Upper lobe of left lung (tissue), 6 donors: ENCODE results near the gene INPP5K. TPM values are rescaled to one million over a fixed set of nuclear protein-coding genes. Genes with fewer than 3 reads are reported as not detected.

Experiments used
- ATAC-seq, 2 donors: fragments of 200-7000 bp; cut with Tn5 transposase; one replicate each; pipeline ENCODE4 v1.9.1; 2022; ENCODE audit warnings: mild to moderate bottlenecking in 2 of 2, moderate library complexity in 2 of 2; ENCODE audit not compliant: low FRiP score in 2 of 2
- DNase-seq, 2 donors: peaks; one replicate each; pipeline ENCODE4 v3.0.0-alpha.2; 2019 to 2020
- H3K27ac ChIP-seq, 4 donors: fragments of 200-600 bp; sonication (generic); one replicate each; pipeline ENCODE4 v1.5.1; 2016 to 2019
- H3K27me3 ChIP-seq, 4 donors: fragments of 200-600 bp; sonication (generic); one replicate each; pipeline ENCODE4 v1.5.1; 2017 to 2019
- H3K36me3 ChIP-seq, 4 donors: fragments of 200-600 bp; sonication (generic); one replicate each; pipeline ENCODE4 v1.5.1; 2016 to 2019
- H3K4me1 ChIP-seq, 4 donors: fragments of 200-600 bp; sonication (generic); one replicate each; pipeline ENCODE4 v1.5.1; 2018 to 2019
- H3K4me3 ChIP-seq, 4 donors: fragments of 200-600 bp; sonication (generic); one replicate each; pipeline ENCODE4 v1.5.1; 2017 to 2019; ENCODE audit warnings: mild to moderate bottlenecking in 2 of 4, moderate library complexity in 1 of 4
- H3K9me3 ChIP-seq, 4 donors: fragments of 200-600 bp; sonication (generic); one replicate each; pipeline ENCODE4 v1.5.1; 2018 to 2019
- EP300 ChIP-seq, 4 donors: sonication (generic); formaldehyde crosslinking; IDR thresholded peaks; one replicate each; pipeline ENCODE4 v1.5.1; 2017; ENCODE audit warnings: antibody characterized with exemption in 4 of 4, control low read depth in 2 of 4
- POLR2A ChIP-seq, 4 donors: fragments of 450-650 bp; IDR thresholded peaks; one replicate each; pipeline ENCODE4 v1.5.1; 2016 to 2017; ENCODE audit warnings: antibody characterized with exemption in 4 of 4, mild to moderate bottlenecking in 2 of 4
- POLR2AphosphoS5 ChIP-seq, 2 donors: sonication (generic); formaldehyde crosslinking; IDR thresholded peaks; one replicate each; pipeline ENCODE4 v1.5.1; 2017; ENCODE audit warnings: antibody characterized with exemption in 2 of 2
- WGBS, 2 donors: methylation state at CpG; one replicate each; pipeline ENCODE4 v1.1.5; 2017 to 2018; 5-methylcytosine and 5-hydroxymethylcytosine counted together
- total RNA-seq, 6 donors: library from RNA; depleted of rRNA in 4 of 6; stranded (reverse); fragments of >200 nt in 4 of 6; gene quantifications; one replicate each; pipeline versions ENCODE4 v1.1.0 to v1.2.1, GENCODE V29; 2016 to 2021
- TF ChIP-seq, protein P1 (sequence below), 6 experiments: fragments of 450-650 bp in 4 of 6; fragments of 200-600 bp in 2 of 6; sonication (generic) in 2 of 6; IDR thresholded peaks; one replicate each; pipeline ENCODE4 v1.5.1; 2016 to 2019; ENCODE audit warnings: antibody characterized with exemption in 6 of 6
- donor health status: DM: no; HTN: no; CAD: no; lungs with moderate emphysema.
- donor health status: DM: no; HTN: yes; CAD: no; lungs with severe emphysema.

INPP5K gene
- total RNA-seq, 6 donors from 2014 or later: 60.9 to 155 (median 84.6) TPM

DNA sequence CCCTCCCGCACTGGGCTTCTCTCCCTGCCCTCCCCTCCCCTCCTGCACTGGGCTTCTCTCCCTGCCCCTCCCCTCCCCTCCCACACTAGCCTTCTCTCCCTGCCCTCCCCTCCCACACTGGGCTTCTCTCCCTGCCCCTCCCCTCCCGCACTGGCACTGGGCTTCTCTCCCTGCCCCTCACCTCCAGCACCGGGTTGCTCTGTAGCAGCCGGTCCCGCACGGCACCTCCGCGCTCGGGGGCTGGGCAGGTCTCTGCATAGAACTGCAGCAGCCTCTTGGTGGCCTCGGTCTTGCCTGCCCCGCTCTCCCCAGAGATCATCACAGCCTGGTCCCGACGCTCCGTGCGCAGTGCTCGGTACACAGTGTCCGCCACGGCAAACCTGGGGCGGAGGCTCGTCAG is 33.7 kb downstream of the INPP5K start:
- no peaks in the 10 kb centered on the region for H3K9me3 ChIP-seq
- peaks cover 19 to 45% (median 29%) of the 10 kb centered on the region in 4 donors for H3K4me1 ChIP-seq
- H3K4me3 ChIP-seq: no peak overlapping the region
- H3K27me3 ChIP-seq: no peaks in the 10 kb centered on the region
- no peak for ATAC-seq
- 67 to 89% methylated on average over 1 to 8 of the region's 20 CpGs for WGBS, 2 donors
- TF ChIP-seq POLR2AphosphoS5 (IDR thresholded peaks at IDR 0.05) (no peak), EP300 (IDR thresholded peaks at IDR 0.05) (no peak), POLR2A (IDR thresholded peaks at IDR 0.05) (no peak)
- TF ChIP-seq, protein P1, sequence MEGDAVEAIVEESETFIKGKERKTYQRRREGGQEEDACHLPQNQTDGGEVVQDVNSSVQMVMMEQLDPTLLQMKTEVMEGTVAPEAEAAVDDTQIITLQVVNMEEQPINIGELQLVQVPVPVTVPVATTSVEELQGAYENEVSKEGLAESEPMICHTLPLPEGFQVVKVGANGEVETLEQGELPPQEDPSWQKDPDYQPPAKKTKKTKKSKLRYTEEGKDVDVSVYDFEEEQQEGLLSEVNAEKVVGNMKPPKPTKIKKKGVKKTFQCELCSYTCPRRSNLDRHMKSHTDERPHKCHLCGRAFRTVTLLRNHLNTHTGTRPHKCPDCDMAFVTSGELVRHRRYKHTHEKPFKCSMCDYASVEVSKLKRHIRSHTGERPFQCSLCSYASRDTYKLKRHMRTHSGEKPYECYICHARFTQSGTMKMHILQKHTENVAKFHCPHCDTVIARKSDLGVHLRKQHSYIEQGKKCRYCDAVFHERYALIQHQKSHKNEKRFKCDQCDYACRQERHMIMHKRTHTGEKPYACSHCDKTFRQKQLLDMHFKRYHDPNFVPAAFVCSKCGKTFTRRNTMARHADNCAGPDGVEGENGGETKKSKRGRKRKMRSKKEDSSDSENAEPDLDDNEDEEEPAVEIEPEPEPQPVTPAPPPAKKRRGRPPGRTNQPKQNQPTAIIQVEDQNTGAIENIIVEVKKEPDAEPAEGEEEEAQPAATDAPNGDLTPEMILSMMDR (IDR thresholded peaks at IDR 0.05): no peak
- peak overlapping the region in 2 of 4 donors; percentile 76 to 96 for H3K27ac ChIP-seq
- DNase-seq: peak in 1 of 2 donors; percentile 85
- peaks cover 30 to 63% (median 52%) of the 10 kb centered on the region in 4 donors for H3K36me3 ChIP-seq

DNA sequence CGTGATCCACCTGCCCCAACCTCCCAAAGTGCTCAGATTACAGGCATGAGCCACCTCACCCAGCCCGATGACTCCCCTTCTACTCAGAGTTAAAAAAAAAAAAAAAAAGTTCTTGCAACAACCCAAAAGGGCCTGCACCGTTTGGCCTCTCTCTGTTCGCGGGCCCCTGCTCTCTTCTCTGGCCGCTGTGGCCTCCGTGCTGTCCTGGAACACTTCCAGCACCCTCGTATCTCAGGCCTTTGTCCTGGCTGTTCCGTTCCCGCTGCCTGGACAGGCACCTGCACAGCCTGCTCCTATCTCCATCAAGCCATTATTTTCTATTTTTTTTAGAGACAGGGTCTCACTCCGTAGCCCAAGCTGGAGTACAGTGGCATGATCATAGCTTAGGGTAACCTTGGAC is 34.7 kb downstream of the INPP5K start:
- H3K27ac ChIP-seq: no peak overlapping the region
- TF ChIP-seq POLR2AphosphoS5 (IDR thresholded peaks at IDR 0.05): no peak
- TF ChIP-seq, protein P1 (IDR thresholded peaks at IDR 0.05): no peak
- no peak for TF ChIP-seq EP300 (IDR thresholded peaks at IDR 0.05)
- no peak for TF ChIP-seq POLR2A (IDR thresholded peaks at IDR 0.05)
- no peak overlapping the region for H3K4me3 ChIP-seq
- H3K4me1 ChIP-seq: peaks cover 11 to 35% (median 20%) of the 10 kb centered on the region in 4 donors
- peaks cover 32 to 72% (median 61%) of the 10 kb centered on the region in 4 donors for H3K36me3 ChIP-seq
- no peak for DNase-seq
- no peaks in the 10 kb centered on the region for H3K9me3 ChIP-seq
- ATAC-seq: no peak
- no peaks in the 10 kb centered on the region for H3K27me3 ChIP-seq
- WGBS, 2 donors: 78 to 80% methylated on average over 11 of the region's 11 CpGs

DNA sequence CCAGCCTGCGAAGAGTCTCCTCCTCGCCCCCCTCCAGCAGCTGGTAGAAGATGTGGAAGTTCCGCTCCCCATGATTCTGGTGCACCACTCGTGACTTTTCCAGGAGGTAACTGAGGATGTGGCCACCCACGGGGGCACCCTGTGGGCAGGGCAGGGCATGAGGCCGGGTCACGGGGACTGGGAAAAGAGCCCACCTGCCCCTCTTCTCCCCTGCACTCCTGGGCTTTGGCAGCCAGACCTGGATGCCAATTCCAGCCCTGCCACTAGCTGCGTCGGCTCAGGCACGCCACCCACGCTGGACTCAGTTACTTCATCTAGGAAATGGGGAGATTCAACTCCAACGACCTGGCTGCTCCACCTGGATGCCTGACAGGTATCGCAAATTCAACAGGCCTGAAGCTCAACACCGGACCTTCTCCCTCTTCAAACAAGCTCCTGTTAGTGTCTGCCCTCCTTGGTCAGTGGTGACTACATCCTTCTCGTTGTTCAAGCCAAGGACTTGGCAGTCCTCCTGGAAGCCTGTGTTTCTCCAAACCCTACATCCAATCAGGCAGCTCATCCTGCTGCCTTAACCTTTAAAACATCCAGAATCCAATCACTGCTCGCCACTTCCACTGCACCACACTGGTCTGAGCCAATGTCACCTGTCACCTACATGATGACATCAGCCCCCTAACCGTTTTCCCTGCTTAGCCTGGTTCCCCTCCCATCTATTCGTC is 35.5 kb downstream of the INPP5K start:
- Histone ChIP-seq H3K36me3 (peaks cover 36 to 81% (median 68%) of the 10 kb centered on the region in 4 donors), H3K27me3 (no peaks in the 10 kb centered on the region), H3K4me1 (peaks cover 9 to 32% (median 16%) of the 10 kb centered on the region in 4 donors), H3K9me3 (no peaks in the 10 kb centered on the region), H3K4me3 (no peak overlapping the region), H3K27ac (no peak overlapping the region)
- no peak for TF ChIP-seq EP300 (IDR thresholded peaks at IDR 0.05)
- no peak for TF ChIP-seq POLR2AphosphoS5 (IDR thresholded peaks at IDR 0.05)
- TF ChIP-seq, protein P1 (IDR thresholded peaks at IDR 0.05): no peak
- TF ChIP-seq POLR2A (IDR thresholded peaks at IDR 0.05): no peak
- DNase-seq (peak in 1 of 2 donors; percentile 74), ATAC-seq (no peak)
- 81 to 83% methylated on average over 8 to 17 of the region's 18 CpGs for WGBS, 2 donors

DNA sequence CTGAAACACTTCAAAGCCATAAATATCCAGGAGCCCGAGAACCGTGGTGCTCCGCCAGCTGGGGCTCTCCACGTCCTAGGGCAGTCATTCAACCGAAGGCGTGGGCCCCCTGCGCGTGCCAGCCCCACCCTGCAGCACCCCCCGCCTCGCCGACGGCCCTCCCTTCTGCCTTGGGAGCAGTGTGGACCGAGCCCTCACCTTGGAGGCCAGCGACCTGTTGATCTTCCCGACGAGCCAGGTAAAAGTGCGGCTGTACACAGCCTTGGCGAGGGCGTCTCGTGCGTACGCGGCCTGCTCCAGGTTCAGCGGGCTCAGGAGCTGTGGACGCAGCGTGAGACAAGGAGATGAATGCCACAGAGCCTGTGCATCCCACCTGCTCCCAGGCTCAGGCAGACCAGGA is 38.0 kb downstream of the INPP5K start:
- H3K27ac ChIP-seq: no peak overlapping the region
- no peak for TF ChIP-seq EP300 (IDR thresholded peaks at IDR 0.05)
- TF ChIP-seq, protein P1 (IDR thresholded peaks at IDR 0.05): no peak
- peaks cover 35 to 98% (median 79%) of the 10 kb centered on the region in 4 donors for H3K36me3 ChIP-seq
- 94% methylated on average over 12 to 26 of the region's 26 CpGs for WGBS, 2 donors
- H3K4me1 ChIP-seq: peaks cover 2 to 21% (median 10%) of the 10 kb centered on the region in 4 donors
- ATAC-seq (no peak), DNase-seq (peak in 1 of 2 donors; percentile 79)
- no peak overlapping the region for H3K4me3 ChIP-seq
- H3K27me3 ChIP-seq: no peaks in the 10 kb centered on the region
- no peaks in the 10 kb centered on the region for H3K9me3 ChIP-seq
